ENCODE results near the gene TEK. TPM values are rescaled to one million over a fixed set of nuclear protein-coding genes. Genes with fewer than 3 reads are reported as not detected.

The TEK gene
- total and polyA plus RNA-seq, 2 experiments from 2014 or later, result 5.0 to 10.2 TPM

DNA sequence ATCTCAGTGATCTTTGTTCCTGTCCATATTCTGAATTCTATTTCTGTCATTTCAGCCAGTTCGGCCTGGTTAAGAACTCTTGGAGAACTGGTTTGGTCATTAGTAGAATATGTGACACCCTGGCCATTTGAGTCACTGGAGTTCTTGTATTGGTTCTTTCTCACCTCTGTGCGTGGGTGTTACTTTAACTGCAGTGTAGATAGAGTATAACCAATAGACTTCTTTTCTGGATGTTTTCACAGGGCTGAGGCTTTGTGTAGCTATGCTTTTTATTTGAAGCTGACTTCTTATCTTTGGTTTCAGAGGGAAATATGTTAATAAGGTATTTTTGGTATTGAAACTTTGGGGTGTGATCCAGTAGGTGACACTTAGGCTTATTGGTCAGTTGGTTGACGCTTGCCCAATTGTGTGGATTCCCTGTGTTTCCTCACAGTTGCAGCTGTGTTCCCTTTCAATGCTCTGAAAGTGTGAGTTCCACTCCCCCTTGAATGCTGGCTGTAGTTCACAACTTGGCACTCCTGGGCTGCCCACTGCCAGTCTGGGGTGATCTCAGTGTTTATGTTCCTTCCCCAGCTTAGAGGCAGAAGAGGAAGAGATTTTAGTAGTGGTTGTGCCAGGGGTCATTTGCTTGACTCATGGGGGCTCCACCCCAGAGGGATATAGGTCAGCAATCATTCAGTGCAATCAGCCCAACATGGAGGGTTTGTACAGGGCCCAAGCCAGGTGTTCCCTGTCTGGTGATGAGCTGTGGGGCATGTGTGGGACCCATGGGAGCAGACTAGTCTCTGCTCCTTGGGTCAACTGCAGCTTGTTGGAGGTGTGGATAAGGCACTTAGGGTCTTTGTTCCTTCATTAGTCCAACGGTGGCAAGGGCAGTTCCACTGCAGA lies 34.9 kb upstream of the TEK start:
- no peaks in the 10 kb centered on the region for H4K20me1 ChIP-seq (ENCODE audit: insufficient read depth)
- H3K36me3 ChIP-seq (ENCODE audit: low read depth), result no peaks in the 10 kb centered on the region
- H3K79me2 ChIP-seq (ENCODE audit: insufficient read depth), result no peaks in the 10 kb centered on the region
- H3K4me3 ChIP-seq, result no peak overlapping the region
- H3K9me2 ChIP-seq (ENCODE audit: insufficient read depth), result no peaks in the 10 kb centered on the region
- peak; percentile 8 for DNase-seq
- TF ChIP-seq EZH2 (IDR thresholded peaks at IDR 0.05; ENCODE audit: insufficient read depth, poor library complexity, severe bottlenecking) (no peak), EZH2phosphoT487 (IDR thresholded peaks at IDR 0.05; ENCODE audit: insufficient read depth, low read depth) (no peak)
- no peaks in the 10 kb centered on the region for H3F3A ChIP-seq (ENCODE audit: insufficient read depth)
- WGBS, 2 experiments (ENCODE audit: low coverage in 1 of 2, low lambda C conversion rate in 2 of 2, missing lambda C conversion rate in 2 of 2), result 70 to 71% methylated on average over 4 of the region's 4 CpGs
- H3K27ac ChIP-seq, result no peak overlapping the region
- no peaks in the 10 kb centered on the region for H3K9me3 ChIP-seq (ENCODE audit: low read depth)
- in situ Hi-C loops (cut with MboI), result no loop called here
- H2AFZ ChIP-seq, result no peak overlapping the region
- H3K4me1 ChIP-seq (ENCODE audit: insufficient read depth), result no peaks in the 10 kb centered on the region
- no peak overlapping the region for H3K9ac ChIP-seq
- no peaks in the 10 kb centered on the region for H3K27me3 ChIP-seq (replicated peaks; ENCODE audit: insufficient read depth)
- H3K4me2 ChIP-seq (ENCODE audit: unreplicated experiment), result no peak overlapping the region

DNA sequence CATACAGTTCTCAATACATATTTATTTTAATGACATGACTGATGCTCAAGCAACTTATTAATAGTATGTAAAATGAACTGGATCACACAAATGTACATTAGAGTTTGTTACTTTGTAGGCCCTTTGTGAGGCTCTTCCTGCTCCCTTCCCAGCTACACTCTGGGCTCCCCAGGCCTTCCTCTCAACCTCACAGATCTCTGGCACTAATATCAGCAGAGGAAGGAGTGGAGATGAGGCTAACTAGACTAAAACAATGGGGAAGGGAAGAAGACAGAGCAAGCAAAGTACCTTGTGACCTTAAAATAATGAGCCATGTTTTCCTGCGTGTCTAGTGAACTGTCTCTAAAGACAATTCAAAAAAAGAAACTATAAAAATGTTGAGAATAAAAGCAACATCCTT lies 30.3 kb upstream of the TEK start:
- no peaks in the 10 kb centered on the region for H3K4me1 ChIP-seq (ENCODE audit: insufficient read depth)
- no peaks in the 10 kb centered on the region for H3K9me3 ChIP-seq (ENCODE audit: low read depth)
- H3K79me2 ChIP-seq (ENCODE audit: insufficient read depth), result no peaks in the 10 kb centered on the region
- no peak overlapping the region for H3K4me2 ChIP-seq (ENCODE audit: unreplicated experiment)
- H2AFZ ChIP-seq, result no peak overlapping the region
- in situ Hi-C loops (cut with MboI), result no loop called here
- H4K20me1 ChIP-seq (ENCODE audit: insufficient read depth), result no peaks in the 10 kb centered on the region
- 100% methylated on average over 1 of the region's 1 CpG for WGBS, 2 experiments (ENCODE audit: low coverage in 1 of 2, low lambda C conversion rate in 2 of 2, missing lambda C conversion rate in 2 of 2)
- H3K9me2 ChIP-seq (ENCODE audit: insufficient read depth), result no peaks in the 10 kb centered on the region
- no peak overlapping the region for H3K4me3 ChIP-seq
- no peak overlapping the region for H3K27ac ChIP-seq
- H3K36me3 ChIP-seq (ENCODE audit: low read depth), result no peaks in the 10 kb centered on the region
- no peak overlapping the region for H3K9ac ChIP-seq
- no peak for TF ChIP-seq EZH2phosphoT487 (IDR thresholded peaks at IDR 0.05; ENCODE audit: insufficient read depth, low read depth)
- no peak for TF ChIP-seq EZH2 (IDR thresholded peaks at IDR 0.05; ENCODE audit: insufficient read depth, poor library complexity, severe bottlenecking)
- H3K27me3 ChIP-seq (replicated peaks; ENCODE audit: insufficient read depth), result no peaks in the 10 kb centered on the region
- DNase-seq, result no peak
- no peaks in the 10 kb centered on the region for H3F3A ChIP-seq (ENCODE audit: insufficient read depth)

DNA sequence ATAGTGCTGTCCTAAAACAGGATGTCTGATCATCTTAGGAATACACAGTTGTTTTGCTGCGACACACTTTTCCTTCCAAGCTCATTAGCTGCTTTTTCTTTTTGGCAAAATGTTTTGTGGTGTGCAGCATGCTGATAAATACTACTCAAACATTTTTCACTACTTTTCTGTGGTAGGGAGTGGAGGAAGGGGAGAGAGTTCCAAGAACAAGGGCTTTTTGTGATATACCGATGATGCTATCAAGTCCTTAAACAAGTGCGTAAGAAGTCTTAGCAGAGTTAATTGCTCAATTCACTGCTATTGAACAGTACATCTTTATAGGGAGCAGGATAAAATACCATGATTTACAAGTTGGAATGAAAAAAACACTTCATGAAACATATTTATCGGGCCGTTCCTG lies 23.6 kb upstream of the TEK start:
- Histone ChIP-seq H3F3A (ENCODE audit: insufficient read depth) (peaks cover 38% of the 10 kb centered on the region), H3K9me3 (ENCODE audit: low read depth) (no peaks in the 10 kb centered on the region), H3K9me2 (ENCODE audit: insufficient read depth) (no peaks in the 10 kb centered on the region), H4K20me1 (ENCODE audit: insufficient read depth) (no peaks in the 10 kb centered on the region), H3K79me2 (ENCODE audit: insufficient read depth) (no peaks in the 10 kb centered on the region), H3K4me1 (ENCODE audit: insufficient read depth) (peaks cover 42% of the 10 kb centered on the region), H3K36me3 (ENCODE audit: low read depth) (no peaks in the 10 kb centered on the region), H3K27ac (no peak overlapping the region), H3K4me2 (ENCODE audit: unreplicated experiment) (no peak overlapping the region), H3K4me3 (no peak overlapping the region), H3K9ac (no peak overlapping the region), H3K27me3 (replicated peaks; ENCODE audit: insufficient read depth) (no peaks in the 10 kb centered on the region), H2AFZ (no peak overlapping the region)
- in situ Hi-C loops (cut with MboI), result no loop called here
- TF ChIP-seq EZH2 (IDR thresholded peaks at IDR 0.05; ENCODE audit: insufficient read depth, poor library complexity, severe bottlenecking) (no peak), EZH2phosphoT487 (IDR thresholded peaks at IDR 0.05; ENCODE audit: insufficient read depth, low read depth) (no peak)
- DNase-seq, result no peak
- WGBS, 2 experiments (ENCODE audit: low coverage in 1 of 2, low lambda C conversion rate in 2 of 2, missing lambda C conversion rate in 2 of 2), result 82 to 85% methylated on average over 5 of the region's 5 CpGs

DNA sequence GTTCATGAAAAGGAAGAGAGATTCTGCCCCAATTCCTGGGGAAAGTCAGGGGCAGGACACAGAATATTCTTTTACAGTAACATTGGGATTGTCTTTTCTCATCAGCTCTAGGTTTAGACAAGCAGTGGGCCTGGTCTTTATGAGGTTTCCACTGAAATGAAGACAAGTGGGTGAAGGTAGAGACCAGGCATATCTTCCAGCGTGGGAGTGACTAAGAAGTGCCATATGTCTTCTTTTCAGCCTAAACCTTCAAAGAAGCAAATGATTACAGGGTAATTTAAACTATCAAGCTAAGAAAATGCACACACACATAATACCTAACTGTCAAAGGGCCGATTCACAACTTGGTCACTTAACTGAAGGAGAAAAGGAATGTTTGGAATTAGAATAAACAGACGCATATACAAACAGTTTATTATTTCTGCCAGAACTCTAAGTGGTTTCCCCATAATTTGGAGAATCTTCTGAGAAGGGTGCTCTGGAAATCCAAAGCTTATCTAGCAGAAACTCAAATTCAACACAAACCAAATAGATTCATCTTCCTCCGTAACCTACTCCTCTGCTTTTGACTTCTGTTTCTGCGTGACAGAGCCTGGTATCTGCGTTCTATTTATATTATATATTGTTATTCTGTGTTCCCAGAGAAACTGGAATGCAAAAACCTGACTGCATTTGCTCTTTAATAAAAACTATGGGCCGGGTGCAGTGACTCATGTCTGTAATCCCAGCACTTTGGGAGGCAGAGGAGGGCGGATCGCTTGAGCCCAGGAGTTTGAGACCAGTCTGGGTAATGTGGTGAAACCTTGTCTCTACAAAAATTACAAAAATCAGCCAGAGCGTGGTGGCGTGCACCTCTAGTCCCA lies 22.0 kb upstream of the TEK start:
- no peaks in the 10 kb centered on the region for H3K36me3 ChIP-seq (ENCODE audit: low read depth)
- H3K9me3 ChIP-seq (ENCODE audit: low read depth), result no peaks in the 10 kb centered on the region
- peak overlapping the region; percentile 37 for H3K4me2 ChIP-seq (ENCODE audit: unreplicated experiment)
- no peaks in the 10 kb centered on the region for H3K27me3 ChIP-seq (replicated peaks; ENCODE audit: insufficient read depth)
- peak; percentile 70 for DNase-seq
- H3K9ac ChIP-seq, result peak overlapping the region; percentile 54
- H3F3A ChIP-seq (ENCODE audit: insufficient read depth), result peaks cover 38% of the 10 kb centered on the region
- peak overlapping the region; percentile 56 for H2AFZ ChIP-seq
- no peaks in the 10 kb centered on the region for H4K20me1 ChIP-seq (ENCODE audit: insufficient read depth)
- in situ Hi-C loops (cut with MboI), result no loop called here
- peak overlapping the region; percentile 82 for H3K27ac ChIP-seq
- H3K9me2 ChIP-seq (ENCODE audit: insufficient read depth), result no peaks in the 10 kb centered on the region
- 55 to 56% methylated on average over 11 of the region's 11 CpGs for WGBS, 2 experiments (ENCODE audit: low coverage in 1 of 2, low lambda C conversion rate in 2 of 2, missing lambda C conversion rate in 2 of 2)
- peaks cover 48% of the 10 kb centered on the region for H3K4me1 ChIP-seq (ENCODE audit: insufficient read depth)
- TF ChIP-seq EZH2phosphoT487 (IDR thresholded peaks at IDR 0.05; ENCODE audit: insufficient read depth, low read depth) (no peak), EZH2 (IDR thresholded peaks at IDR 0.05; ENCODE audit: insufficient read depth, poor library complexity, severe bottlenecking) (no peak)
- peak overlapping the region; percentile 18; the same call in 1 of the 2 replicates for H3K4me3 ChIP-seq
- no peaks in the 10 kb centered on the region for H3K79me2 ChIP-seq (ENCODE audit: insufficient read depth)

All from GM23248 (cell line).